22Rv1 (cell line): ENCODE measurements around the gene MAPT.

Experiments
- ZFX ChIP-seq: fragments of 450-650 bp; IDR thresholded peaks from 2 replicates; pipeline ENCODE4 v1.6.1; 2017; ENCODE audit warnings: antibody characterized with exemption, borderline replicate concordance
- TF ChIP-seq, protein P1 (sequence below): fragments of 450-650 bp; IDR thresholded peaks from 2 replicates; pipeline ENCODE4 v1.5.1; 2017; ENCODE audit warnings: mild to moderate bottlenecking

DNA sequence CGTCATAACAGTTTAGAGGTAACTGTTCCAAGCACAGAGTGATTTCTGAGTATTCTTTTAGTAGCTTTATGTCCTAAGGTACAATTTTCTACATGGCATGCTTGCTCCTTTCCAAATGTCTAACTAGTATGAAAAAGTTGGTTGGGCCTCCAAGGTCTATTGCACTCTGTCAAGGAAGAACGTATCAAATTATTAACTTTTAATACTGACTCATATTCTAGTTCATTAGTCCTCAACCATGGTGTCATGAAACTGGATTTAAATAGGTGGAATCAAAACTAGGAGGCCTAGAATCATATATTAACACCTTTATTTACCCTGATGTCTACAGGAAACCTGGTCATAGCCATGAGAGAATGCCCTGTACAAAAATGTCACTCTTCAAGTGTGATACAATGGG lies 166.1 kb downstream of the MAPT start:
- TF ChIP-seq, protein P1, sequence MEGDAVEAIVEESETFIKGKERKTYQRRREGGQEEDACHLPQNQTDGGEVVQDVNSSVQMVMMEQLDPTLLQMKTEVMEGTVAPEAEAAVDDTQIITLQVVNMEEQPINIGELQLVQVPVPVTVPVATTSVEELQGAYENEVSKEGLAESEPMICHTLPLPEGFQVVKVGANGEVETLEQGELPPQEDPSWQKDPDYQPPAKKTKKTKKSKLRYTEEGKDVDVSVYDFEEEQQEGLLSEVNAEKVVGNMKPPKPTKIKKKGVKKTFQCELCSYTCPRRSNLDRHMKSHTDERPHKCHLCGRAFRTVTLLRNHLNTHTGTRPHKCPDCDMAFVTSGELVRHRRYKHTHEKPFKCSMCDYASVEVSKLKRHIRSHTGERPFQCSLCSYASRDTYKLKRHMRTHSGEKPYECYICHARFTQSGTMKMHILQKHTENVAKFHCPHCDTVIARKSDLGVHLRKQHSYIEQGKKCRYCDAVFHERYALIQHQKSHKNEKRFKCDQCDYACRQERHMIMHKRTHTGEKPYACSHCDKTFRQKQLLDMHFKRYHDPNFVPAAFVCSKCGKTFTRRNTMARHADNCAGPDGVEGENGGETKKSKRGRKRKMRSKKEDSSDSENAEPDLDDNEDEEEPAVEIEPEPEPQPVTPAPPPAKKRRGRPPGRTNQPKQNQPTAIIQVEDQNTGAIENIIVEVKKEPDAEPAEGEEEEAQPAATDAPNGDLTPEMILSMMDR = no peak
- TF ChIP-seq ZFX = no peak
